Loucy (cell line): ENCODE data around the gene HOXD1.

ENCODE experiments used
- H2AFZ ChIP-seq: fragments of 200-600 bp; sonication (generic); 2 replicates; pipeline ENCODE4 v1.6.0; 2016; ENCODE audit warnings: antibody characterized with exemption, mild to moderate bottlenecking, low read length, moderate library complexity
- H3F3A ChIP-seq: fragments of 200-600 bp; 2 replicates; pipeline ENCODE4 v1.6.0; 2016; ENCODE audit warnings: antibody characterized with exemption, low read depth, mild to moderate bottlenecking
- H3K27me3 ChIP-seq: fragments of 200-600 bp; sonication (generic); 2 replicates; pipeline ENCODE4 v1.6.1; 2014; ENCODE audit warnings: low read length, mild to moderate bottlenecking; ENCODE audit not compliant: insufficient read depth, poor library complexity, severe bottlenecking
- H3K36me3 ChIP-seq: fragments of 200-600 bp; sonication (generic); 2 replicates; pipeline ENCODE4 v1.6.1; 2016; ENCODE audit warnings: low read length; ENCODE audit not compliant: insufficient read depth
- H3K4me1 ChIP-seq: fragments of 200-600 bp; sonication (generic); 2 replicates; pipeline ENCODE4 v1.5.1; 2014; ENCODE audit warnings: low read length, mild to moderate bottlenecking; ENCODE audit not compliant: insufficient read depth, poor library complexity, severe bottlenecking
- H3K4me2 ChIP-seq: fragments of 200-600 bp; sonication (generic); 2 replicates; pipeline ENCODE4 v1.6.0; 2014; ENCODE audit warnings: antibody characterized with exemption, low read length, low read depth, mild to moderate bottlenecking; ENCODE audit not compliant: poor library complexity, severe bottlenecking
- H3K4me3 ChIP-seq: fragments of 200-600 bp; sonication (generic); 2 replicates; pipeline ENCODE4 v1.5.1; 2014; ENCODE audit warnings: low read length, mild to moderate bottlenecking, mixed read lengths; ENCODE audit not compliant: poor library complexity, severe bottlenecking
- H3K79me2 ChIP-seq: fragments of 200-600 bp; sonication (generic); 2 replicates; pipeline ENCODE4 v1.6.1; 2014; ENCODE audit warnings: low read length; ENCODE audit not compliant: insufficient read depth
- H3K9ac ChIP-seq: fragments of 200-600 bp; sonication (generic); 2 replicates; pipeline ENCODE4 v1.6.0; 2014; ENCODE audit warnings: mild to moderate bottlenecking, low read depth, low read length, moderate library complexity; ENCODE audit not compliant: poor library complexity, severe bottlenecking
- H3K9me2 ChIP-seq: fragments of 200-600 bp; sonication (generic); replicated peaks from 2 replicates; pipeline ENCODE4 v1.6.1; 2016; ENCODE audit warnings: low read depth, low read length, mixed read lengths
- H3K9me3 ChIP-seq: fragments of 200-600 bp; sonication (generic); 2 replicates; pipeline ENCODE4 v1.6.1; 2014; ENCODE audit warnings: mild to moderate bottlenecking, antibody characterized with exemption, low read length, low read depth; ENCODE audit not compliant: insufficient read depth
- H4K20me1 ChIP-seq: fragments of 200-600 bp; sonication (generic); 2 replicates; pipeline ENCODE4 v1.6.0; 2014; ENCODE audit warnings: antibody characterized with exemption, low read length, mild to moderate bottlenecking; ENCODE audit not compliant: insufficient read depth, poor library complexity, severe bottlenecking
- CTCF ChIP-seq: fragments of 200-600 bp; sonication (generic); conservative IDR thresholded peaks from 2 replicates; pipeline ENCODE4 v1.5.1; 2014; ENCODE audit warnings: mild to moderate bottlenecking, antibody characterized with exemption, low read length
- EZH2phosphoT487 ChIP-seq: fragments of 200-600 bp; IDR thresholded peaks from 2 replicates; pipeline ENCODE4 v1.6.1; 2018; ENCODE audit warnings: antibody characterized with exemption, mild to moderate bottlenecking, moderate library complexity, borderline replicate concordance

The HOXD1 gene

GRCh38 chr2:176167398-176167797 lies 21.1 kb upstream of the HOXD1 start:
- H3K9me3 ChIP-seq: no peaks in the 10 kb centered on the region
- H3K4me3 ChIP-seq: no peak overlapping the region
- no peak overlapping the region for H3K4me2 ChIP-seq
- no peaks in the 10 kb centered on the region for H3K79me2 ChIP-seq
- no peaks in the 10 kb centered on the region for H3K4me1 ChIP-seq
- H3K36me3 ChIP-seq: no peaks in the 10 kb centered on the region
- no peaks in the 10 kb centered on the region for H3K9me2 ChIP-seq
- no peak overlapping the region for H3K9ac ChIP-seq
- no peaks in the 10 kb centered on the region for H3F3A ChIP-seq
- no peak overlapping the region for H2AFZ ChIP-seq
- TF ChIP-seq EZH2phosphoT487 (no peak), CTCF (no peak)
- no peaks in the 10 kb centered on the region for H4K20me1 ChIP-seq
- H3K27me3 ChIP-seq: no peaks in the 10 kb centered on the region

GRCh38 chr2:176169181-176169580 lies 19.3 kb upstream of the HOXD1 start:
- Histone ChIP-seq H3K36me3 (no peaks in the 10 kb centered on the region), H3K27me3 (peaks cover 6% of the 10 kb centered on the region)
- no peak for TF ChIP-seq CTCF
- TF ChIP-seq EZH2phosphoT487: no peak

GRCh38 chr2:176169711-176170110 lies 18.8 kb upstream of the HOXD1 start:
- H3F3A ChIP-seq: no peaks in the 10 kb centered on the region
- H3K9ac ChIP-seq: no peak overlapping the region
- H3K4me1 ChIP-seq: no peaks in the 10 kb centered on the region
- H3K27me3 ChIP-seq: peaks cover 6% of the 10 kb centered on the region
- no peak overlapping the region for H2AFZ ChIP-seq
- no peaks in the 10 kb centered on the region for H4K20me1 ChIP-seq
- no peaks in the 10 kb centered on the region for H3K79me2 ChIP-seq
- no peaks in the 10 kb centered on the region for H3K36me3 ChIP-seq
- no peak overlapping the region for H3K4me3 ChIP-seq
- H3K4me2 ChIP-seq: no peak overlapping the region
- H3K9me2 ChIP-seq: no peaks in the 10 kb centered on the region
- no peaks in the 10 kb centered on the region for H3K9me3 ChIP-seq
- TF ChIP-seq CTCF (no peak), EZH2phosphoT487 (no peak)

More at GRCh38 chr2:176169181-176169580, 19.3 kb upstream of the HOXD1 start:
- Histone ChIP-seq H3K4me3 (no peak overlapping the region), H4K20me1 (no peaks in the 10 kb centered on the region), H2AFZ (no peak overlapping the region), H3K9me2 (no peaks in the 10 kb centered on the region), H3K4me2 (no peak overlapping the region), H3K4me1 (no peaks in the 10 kb centered on the region), H3K9ac (no peak overlapping the region), H3K9me3 (no peaks in the 10 kb centered on the region), H3K79me2 (no peaks in the 10 kb centered on the region), H3F3A (no peaks in the 10 kb centered on the region)
